GM19099 (cell line): Measurements from ENCODE around the gene CKS2.

Experiments used
- POLR2A ChIP-seq: IDR thresholded peaks from 3 replicates; pipeline ENCODE4 v1.6.1; 2011; ENCODE audit warnings: low read depth; ENCODE audit not compliant: insufficient read length; ENCODE audit errors: extremely low read depth

The CKS2 gene

DNA sequence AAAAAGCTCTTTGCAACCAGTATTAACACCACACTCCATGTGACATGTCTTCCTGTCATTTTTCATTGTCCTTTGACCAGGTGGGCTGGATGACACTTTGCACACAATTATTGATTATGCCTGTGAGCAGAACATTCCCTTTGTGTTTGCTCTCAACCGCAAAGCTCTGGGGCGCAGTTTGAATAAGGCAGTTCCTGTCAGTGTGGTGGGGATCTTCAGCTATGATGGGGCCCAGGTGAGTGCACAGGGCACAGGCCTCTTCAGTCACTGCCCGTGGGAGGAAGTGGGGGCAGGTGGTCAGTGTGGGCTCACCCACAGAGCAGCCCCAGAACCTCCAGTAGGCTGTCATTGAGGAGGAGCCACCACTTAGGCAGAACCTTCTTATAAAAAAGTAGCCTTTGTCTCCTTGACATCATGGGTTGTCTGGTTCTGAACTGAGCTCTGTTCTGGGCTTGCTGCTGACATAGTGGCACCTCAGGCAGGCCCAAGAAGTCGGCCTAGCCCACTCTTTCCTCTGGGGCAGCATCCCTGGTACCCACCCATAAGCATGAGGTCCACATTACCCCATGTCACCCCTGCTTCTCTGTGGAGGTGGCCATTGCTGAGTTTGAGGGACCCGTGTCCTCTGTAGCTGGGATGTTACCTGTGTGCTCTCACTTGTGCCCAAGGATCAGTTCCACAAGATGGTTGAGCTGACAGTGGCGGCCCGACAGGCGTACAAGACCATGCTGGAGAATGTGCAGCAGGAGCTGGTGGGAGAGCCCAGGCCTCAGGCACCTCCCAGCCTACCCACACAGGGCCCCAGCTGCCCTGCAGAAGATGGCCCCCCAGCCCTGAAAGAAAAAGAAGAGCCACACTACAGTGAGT lies 46.6 kb downstream of the CKS2 start:
- TF ChIP-seq POLR2A: no peak

DNA sequence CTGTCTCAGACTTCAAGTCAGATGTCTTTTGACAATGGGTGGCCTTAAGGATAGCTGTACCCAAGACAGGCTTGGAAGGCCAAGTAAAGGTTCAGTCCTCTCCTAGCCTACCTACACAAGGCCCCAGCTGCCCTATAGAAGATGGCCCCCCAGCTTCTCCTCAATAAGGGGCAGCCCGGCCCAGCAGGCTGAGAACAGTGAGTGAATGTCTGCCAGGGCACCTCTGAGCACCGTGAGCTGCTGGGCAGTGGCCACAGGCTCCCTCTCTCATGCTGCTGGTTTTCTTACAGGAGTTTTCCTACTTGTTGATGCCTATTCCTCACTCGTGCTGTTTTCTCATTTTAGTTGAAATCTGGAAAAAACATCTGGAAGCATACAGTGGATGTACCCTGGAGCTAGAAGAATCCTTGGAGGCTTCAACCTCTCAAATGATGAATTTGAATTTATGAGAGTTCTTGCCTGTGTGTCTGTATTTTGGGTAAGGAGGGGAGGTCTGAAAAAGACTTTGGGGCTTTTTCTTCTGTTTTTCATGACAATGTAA lies 47.5 kb downstream of the CKS2 start:
- TF ChIP-seq POLR2A: no peak

DNA sequence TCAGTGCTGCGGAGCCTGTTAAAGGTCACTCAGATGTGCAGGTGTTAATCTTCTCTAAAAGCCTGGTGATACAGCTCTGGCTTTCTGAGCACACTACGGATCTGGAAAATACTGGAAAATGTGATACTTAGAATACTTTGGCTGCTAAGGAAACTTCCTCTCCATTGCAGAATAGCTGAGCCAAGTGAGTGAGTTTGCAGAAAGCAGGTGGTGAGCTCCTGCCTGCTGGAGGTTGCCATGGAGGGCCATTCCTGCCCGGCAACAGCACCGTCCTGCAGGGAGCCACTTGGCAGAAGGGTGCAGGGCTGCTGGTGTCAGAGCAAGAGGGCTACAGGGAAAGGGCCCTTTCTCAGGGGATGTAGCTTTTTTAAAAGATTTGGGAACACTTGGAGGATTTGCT lies 48.0 kb downstream of the CKS2 start:
- TF ChIP-seq POLR2A: no peak

DNA sequence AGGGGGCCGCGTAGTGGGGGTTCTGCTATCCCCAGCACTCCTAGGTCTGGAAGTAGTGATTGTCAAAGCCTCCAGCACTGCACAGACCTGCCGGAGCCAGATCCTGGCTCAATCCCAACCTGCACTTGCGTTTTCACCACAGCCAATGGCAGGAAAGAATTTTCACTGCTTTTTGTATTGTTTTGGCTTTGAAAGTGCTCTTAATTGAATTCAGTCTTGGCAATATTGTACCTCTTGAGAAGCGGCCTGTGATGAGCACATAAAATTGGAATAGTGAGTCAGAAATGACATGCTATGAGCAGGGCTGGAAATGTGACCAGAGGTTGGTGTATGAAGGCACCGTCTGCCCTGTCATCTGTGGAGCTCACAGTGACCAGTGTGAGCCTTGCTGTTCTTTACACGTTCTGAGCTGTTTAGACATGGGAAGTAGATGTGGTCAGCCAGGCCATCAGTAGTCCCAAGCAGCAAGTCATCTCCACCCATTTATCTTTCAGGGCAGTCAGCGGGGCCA lies 48.8 kb downstream of the CKS2 start:
- TF ChIP-seq POLR2A: no peak

DNA sequence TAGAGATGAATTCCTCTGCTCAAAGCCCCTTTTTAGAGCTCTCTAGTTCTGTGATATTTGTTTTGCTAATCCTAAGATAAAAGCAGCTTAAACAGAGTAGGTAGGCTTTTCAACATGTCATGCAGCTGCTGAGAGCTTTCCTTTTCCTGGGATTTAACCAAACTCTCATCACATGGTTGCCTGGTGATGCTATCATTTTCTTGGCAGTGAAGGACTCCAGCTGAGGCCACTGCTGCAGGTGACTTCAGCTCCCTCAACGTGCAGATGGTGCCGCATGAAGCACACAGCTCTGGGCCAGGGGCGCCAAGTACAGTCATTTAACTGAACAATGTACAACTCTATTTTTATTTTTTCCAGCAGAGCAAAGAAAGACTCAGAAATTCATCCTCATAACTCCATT lies 49.5 kb downstream of the CKS2 start:
- TF ChIP-seq POLR2A: no peak

DNA sequence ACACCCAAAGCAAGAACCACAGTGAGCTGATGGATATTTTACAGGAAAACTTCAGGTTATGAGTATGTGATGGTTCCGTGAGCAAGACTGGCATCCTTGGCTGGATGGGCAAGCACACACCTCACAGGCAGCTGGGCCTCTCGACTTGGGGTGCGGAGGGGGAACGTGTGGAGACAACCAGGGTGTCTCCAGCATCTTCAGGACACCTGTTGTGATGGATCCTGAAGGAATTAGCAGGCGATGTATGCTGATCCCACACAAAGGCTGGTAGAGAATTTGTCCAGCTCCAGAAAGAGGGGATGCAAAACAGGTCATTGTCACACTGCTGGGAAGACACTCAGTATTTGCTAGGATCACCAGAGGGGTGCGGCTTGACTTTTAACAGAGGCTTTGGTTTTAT lies 50.0 kb downstream of the CKS2 start:
- no peak for TF ChIP-seq POLR2A

DNA sequence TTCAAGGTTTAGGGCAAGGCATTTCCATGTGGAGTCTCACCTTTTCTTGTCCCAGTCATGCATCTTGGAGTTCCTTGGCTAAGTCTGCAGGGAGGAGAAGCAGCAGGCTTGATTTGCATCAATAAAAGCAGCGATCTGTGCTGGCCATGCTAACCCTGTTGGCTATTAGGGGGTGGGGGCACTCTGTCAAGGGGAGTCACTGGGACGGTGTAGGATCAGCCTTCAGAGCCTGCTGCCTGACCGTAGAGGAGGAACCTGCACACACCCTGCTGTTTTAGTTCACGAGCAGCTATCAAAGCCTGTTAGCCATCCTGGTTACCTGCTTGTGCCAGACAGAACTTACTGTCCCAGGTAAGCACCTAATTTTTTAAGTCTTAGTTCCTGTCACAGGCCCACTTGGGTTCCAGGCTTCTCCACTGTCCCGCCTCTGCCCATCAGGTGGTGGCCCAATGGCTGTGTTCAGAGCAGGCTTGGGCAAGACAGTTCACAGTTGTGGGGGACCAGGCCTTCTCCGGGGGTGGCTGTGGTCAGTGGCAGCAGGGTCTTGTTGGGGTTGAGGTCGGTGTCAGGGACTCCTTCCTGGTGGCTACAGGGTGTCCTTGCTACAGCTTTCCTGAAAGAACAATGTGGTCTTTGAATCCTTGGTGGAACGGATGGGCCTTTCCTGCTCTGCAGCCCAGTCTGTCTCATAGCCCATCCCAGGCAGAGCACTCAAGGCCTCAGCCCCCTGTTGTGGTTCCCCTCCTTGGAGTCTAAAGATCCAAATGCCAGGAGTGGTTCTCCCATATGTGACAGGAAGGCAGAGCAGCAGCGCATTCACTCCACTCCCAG lies 51.0 kb downstream of the CKS2 start:
- no peak for TF ChIP-seq POLR2A

DNA sequence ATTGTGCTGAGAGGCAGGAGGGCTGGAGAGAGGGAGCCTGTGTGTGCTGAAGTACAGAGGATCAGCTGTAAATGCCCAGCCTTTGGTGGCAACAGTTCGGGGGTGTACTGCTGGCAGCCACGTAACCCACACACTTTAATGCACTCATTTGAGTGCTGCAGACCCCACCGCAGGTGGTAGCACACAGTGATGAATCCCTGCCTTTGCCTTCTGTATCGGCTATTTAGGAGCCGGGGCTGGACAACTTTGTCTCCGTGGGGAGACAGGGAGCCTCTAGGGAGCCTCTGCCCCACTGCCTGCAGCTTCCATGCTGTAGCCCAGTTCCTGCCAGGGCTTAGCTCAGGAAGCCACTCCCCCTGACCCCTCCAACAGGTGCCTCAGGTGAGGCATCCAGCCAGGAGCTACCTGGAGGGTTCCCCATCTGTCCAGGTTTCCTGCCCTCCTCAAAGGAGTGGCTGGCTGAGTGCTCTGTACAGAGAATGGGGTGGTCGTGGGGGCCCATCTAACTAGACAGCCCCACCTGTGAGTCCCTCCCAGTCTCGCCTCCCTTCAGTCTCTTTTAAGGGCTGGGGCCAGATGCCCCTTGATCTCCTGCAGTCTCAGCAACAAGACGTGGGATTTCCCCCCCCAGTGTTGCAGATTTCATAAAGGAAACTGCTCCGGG lies 51.8 kb downstream of the CKS2 start:
- TF ChIP-seq POLR2A: no peak

DNA sequence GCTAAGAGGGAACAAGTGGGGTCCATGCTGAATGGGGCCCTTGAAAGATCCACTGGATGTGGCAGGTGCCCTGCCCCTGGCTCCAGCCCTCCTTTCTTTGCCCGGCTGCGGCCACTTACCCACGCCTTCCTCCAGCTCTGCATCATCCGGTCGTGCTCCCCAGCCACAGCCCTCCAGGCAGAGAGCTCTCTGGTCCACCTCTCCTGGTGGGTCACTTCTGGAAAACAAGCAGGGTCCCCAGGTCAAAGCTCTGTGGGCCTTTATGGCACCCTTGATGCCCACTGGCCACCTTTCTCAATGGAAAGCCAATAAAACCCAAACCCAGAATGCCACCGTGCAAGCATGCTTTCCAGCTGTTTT lies 52.3 kb downstream of the CKS2 start:
- TF ChIP-seq POLR2A: no peak

DNA sequence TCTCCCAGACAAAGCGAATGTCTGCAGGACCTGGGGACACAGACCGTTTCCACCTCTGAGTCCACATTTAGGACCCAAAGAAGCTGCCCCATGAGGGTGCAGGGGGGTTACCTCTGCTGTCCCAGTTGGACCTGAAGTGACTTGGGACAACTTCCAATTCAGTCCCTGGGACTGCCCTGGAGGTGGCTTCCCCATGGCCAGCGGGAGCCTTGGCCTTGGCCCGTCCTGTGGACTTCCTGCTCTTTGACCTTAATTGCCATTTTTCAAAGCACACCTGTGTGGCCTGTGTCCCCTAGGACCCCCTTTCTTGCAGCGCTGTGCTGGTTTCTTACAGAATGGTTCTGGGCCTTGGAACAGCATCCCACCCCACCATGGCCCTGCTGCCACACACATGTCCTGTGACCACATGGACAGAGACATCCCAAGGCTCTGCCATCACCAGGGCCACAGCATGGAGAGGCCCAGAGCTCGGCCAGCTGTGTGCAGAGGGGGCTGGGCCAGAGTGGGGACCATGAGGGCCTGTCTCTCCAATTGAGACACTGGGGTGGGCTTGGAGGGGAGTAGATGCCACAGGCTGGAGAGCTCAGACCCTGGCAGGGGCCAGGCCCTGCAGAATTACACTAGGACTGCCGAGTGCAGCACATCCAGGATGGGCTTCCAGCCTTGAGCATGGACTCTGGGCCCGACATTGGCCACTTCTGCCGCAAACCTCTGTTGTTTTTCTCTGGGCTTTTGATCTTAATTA lies 53.1 kb downstream of the CKS2 start:
- no peak for TF ChIP-seq POLR2A

DNA sequence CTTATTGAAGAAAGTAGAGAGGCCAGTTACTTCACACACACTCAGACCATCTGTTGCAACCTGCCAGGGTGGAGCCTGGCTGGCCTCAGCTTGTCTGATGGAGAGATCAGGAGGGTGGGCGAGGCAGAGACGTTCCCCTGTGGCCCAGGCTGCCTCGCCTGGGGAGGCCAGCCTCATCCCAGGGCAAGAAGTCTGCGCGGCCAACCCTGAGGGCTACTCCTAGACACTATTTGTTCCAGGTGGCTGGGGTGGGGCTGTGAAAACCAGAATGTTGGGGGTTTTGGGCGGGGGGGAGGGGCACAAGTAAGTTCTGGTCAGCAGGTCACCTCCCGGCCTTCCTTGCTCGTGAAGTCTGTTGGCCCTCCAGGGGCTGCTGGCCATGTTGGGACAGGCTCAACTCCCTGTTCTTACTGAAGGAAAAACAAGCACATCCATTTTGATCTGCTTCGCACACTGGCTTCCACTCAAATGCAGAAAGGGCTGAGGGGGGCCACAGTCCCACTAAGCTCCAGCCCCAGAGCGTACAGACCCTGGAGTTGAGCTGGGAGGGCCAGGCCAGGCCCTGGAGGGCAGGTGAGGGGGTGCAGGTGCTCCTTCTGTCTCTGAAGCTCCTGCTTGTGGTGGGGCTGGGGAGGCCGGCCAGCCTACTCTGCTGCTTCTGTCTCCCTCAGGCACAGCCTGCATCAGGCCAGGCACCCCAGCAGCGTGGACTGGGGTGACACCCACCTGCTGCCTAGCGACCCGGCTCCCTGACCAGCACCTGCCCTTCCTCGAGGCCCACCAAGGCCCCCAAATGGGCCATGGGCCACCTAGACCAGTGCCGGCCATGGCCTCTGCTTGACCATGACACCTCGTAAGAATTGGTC lies 53.9 kb downstream of the CKS2 start:
- no peak for TF ChIP-seq POLR2A

DNA sequence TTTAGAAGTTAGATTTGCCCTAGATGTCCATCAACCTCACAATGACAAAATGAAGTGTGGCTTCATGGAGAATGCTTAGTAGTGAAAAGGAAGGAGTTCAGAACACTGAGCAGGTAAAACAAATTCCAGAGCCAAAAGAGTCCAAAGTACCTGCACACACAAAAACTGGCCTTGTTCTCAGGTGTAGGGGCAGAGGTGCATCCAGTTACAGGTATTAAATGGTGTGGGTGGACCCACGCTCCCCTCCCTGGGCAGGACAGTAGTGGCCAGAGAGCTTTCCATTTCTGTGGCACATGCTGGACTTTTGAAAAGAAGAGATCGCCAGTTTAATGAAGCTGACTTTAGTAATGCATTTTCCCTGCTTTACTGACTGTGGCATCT lies 54.5 kb downstream of the CKS2 start:
- no peak for TF ChIP-seq POLR2A
